ENCODE results near the gene ENTREP1. TPM values are rescaled to one million over a fixed set of nuclear protein-coding genes. Genes with fewer than 3 reads are reported as not detected.

ENTREP1 gene
- total RNA-seq, 1 experiment from 2014 or later: 21.3 TPM

GRCh38 chr9:69396759-69397158, 71.7 kb downstream of the ENTREP1 start:
- Histone ChIP-seq H3K56ac (ENCODE audit: insufficient read length, low read depth, low read length) (no peak overlapping the region), H2BK120ac (ENCODE audit: low read depth, low read length, poor library complexity, severe bottlenecking) (no peak overlapping the region), H2AK5ac (ENCODE audit: insufficient read length, low read length) (no peak overlapping the region), H3K79me1 (ENCODE audit: insufficient read depth, low read depth, low read length, poor library complexity, severe bottlenecking) (no peaks in the 10 kb centered on the region), H4K5ac (ENCODE audit: insufficient read length, low read depth, low read length) (no peak overlapping the region), H4K8ac (replicated peaks; ENCODE audit: insufficient read length, low read depth, low read length) (no peak overlapping the region), H3K27me3 (ENCODE audit: insufficient read depth, low read length) (no peaks in the 10 kb centered on the region), H3K23me2 (ENCODE audit: insufficient read length, low read depth, low read length, poor library complexity, severe bottlenecking) (no peaks in the 10 kb centered on the region), H3T11ph (ENCODE audit: low read length) (no peak overlapping the region), H4K91ac (ENCODE audit: insufficient read length, low read depth, low read length) (no peak overlapping the region), H3K4ac (ENCODE audit: low read depth, low read length) (no peak overlapping the region), H3K4me1 (ENCODE audit: insufficient read depth, low read length) (no peaks in the 10 kb centered on the region), H3K27ac (ENCODE audit: insufficient read length, low read depth, low read length) (no peak overlapping the region), H3K79me2 (ENCODE audit: insufficient read depth, low read length) (no peaks in the 10 kb centered on the region), H2BK12ac (ENCODE audit: insufficient read length, low read depth, low read length) (no peak overlapping the region), H4K20me1 (ENCODE audit: control insufficient read depth, insufficient read depth, insufficient read length) (no peaks in the 10 kb centered on the region), H2AFZ (ENCODE audit: low read length) (no peak overlapping the region), H3K14ac (ENCODE audit: insufficient read depth, low read length) (no peak overlapping the region), H3K23ac (ENCODE audit: insufficient read length, low read depth, low read length) (no peak overlapping the region), H3K9me3 (ENCODE audit: control insufficient read depth, low read depth, low read length) (no peaks in the 10 kb centered on the region), H2BK15ac (ENCODE audit: low read depth, low read length) (no peak overlapping the region), H2BK20ac (ENCODE audit: low read depth, low read length, poor library complexity, severe bottlenecking) (no peak overlapping the region), H3K4me2 (ENCODE audit: insufficient read depth, insufficient read length, low read length) (no peak overlapping the region), H3K18ac (ENCODE audit: insufficient read length, low read depth, low read length) (no peak overlapping the region), H3K9ac (ENCODE audit: extremely low read depth, insufficient read length, low read length) (no peak overlapping the region), H2BK5ac (ENCODE audit: insufficient read length, low read length) (no peak overlapping the region)
- H3K9me3 Mint-ChIP-seq: peaks cover 2% of the 10 kb centered on the region in 2 experiments; a peak in 1 of 5 replicates
- DNase-seq: no peak
- peaks cover 3 to 23% (median 8%) of the 10 kb centered on the region in 3 experiments; a peak in 6 of 7 replicates for H3K36me3 Mint-ChIP-seq (ENCODE audit: insufficient read depth in 1 of 3, low read depth in 3 of 3)
- no peak for TF ChIP-seq CTCF (conservative IDR thresholded peaks at IDR 0.05)
- WGBS (ENCODE audit: extremely low coverage, insufficient read length, low lambda C conversion rate): no CpG with 5 or more reads among the region's 2 CpGs
- peaks cover 0 to 11% of the 10 kb centered on the region in 2 experiments; a peak in 2 of 4 replicates for H3K4me1 Mint-ChIP-seq
- no peak overlapping the region for H3K4me3 Mint-ChIP-seq
- H3K27ac Mint-ChIP-seq: no peak overlapping the region
- no peaks in the 10 kb centered on the region for H3K27me3 Mint-ChIP-seq (ENCODE audit: low read depth)
